ENCODE measurements around the gene ST7. TPM values are rescaled to one million over a fixed set of nuclear protein-coding genes. Genes with fewer than 3 reads are reported as not detected.
"Not testable (repeated sequence)": the region's sequence is repeated elsewhere in the genome, so short reads cannot be mapped to it uniquely, and the experiment has no call there.

Gene ST7
- total and polyA plus RNA-seq, 8 donors, result 7.5 to 49.0 (median 16.1) TPM

- no peak for DNase-seq
- Histone ChIP-seq H3K4me3 (no peak overlapping the region), H3K9me3 (peaks cover 0 to 9% (median 5%) of the 10 kb centered on the region in 4 donors), H3K4me1 (no peaks in the 10 kb centered on the region), H3K27ac (no peak overlapping the region), H3K27me3 (peaks cover 0 to 5% (median 0%) of the 10 kb centered on the region in 3 donors), H3K36me3 (no peaks in the 10 kb centered on the region)
- TF ChIP-seq POLR2A (IDR thresholded peaks at IDR 0.05) (no peak), POLR2AphosphoS5 (IDR thresholded peaks at IDR 0.05) (no peak), CTCF (IDR thresholded peaks at IDR 0.05) (no peak), EP300 (IDR thresholded peaks at IDR 0.05) (no peak)
- WGBS, 5 donors, result 85 to 90% (median 88%) methylated on average over 4 of the region's 4 CpGs
- intact Hi-C loops (cut with DNase I; ENCODE audit: low total_unique reads), result no loop called here
Measured at GRCh38 chr7:117241088-117241487, 287.8 kb downstream of the ST7 start.

- no peak overlapping the region for H3K27ac ChIP-seq
- no peak overlapping the region for H3K4me3 ChIP-seq
- no peaks in the 10 kb centered on the region for H3K4me1 ChIP-seq
- no peaks in the 10 kb centered on the region for H3K36me3 ChIP-seq
- TF ChIP-seq EP300 (IDR thresholded peaks at IDR 0.05) (no peak), POLR2AphosphoS5 (IDR thresholded peaks at IDR 0.05) (no peak), POLR2A (IDR thresholded peaks at IDR 0.05) (no peak), CTCF (IDR thresholded peaks at IDR 0.05) (no peak)
- WGBS, 5 donors, result 36 to 61% (median 50%) methylated on average over 3 of the region's 3 CpGs
- peaks cover 0 to 9% (median 6%) of the 10 kb centered on the region in 4 donors for H3K9me3 ChIP-seq
- DNase-seq, result no peak
- peaks cover 0 to 5% (median 0%) of the 10 kb centered on the region in 3 donors for H3K27me3 ChIP-seq
- intact Hi-C loops (cut with DNase I; ENCODE audit: low total_unique reads), result no loop called here
Measured at GRCh38 chr7:117243390-117243789, 290.1 kb downstream of the ST7 start.

- H3K9me3 ChIP-seq; H3K27ac ChIP-seq; intact Hi-C loops (cut with DNase I; ENCODE audit: low total_unique reads); H3K4me3 ChIP-seq; H3K4me1 ChIP-seq; H3K27me3 ChIP-seq; DNase-seq; H3K36me3 ChIP-seq: not testable (repeated sequence)
- whole genome bisulfite sequencing, 5 donors, result 82 to 93% (median 87%) methylated on average over 2 of the region's 2 CpGs
Measured at GRCh38 chr7:117245703-117246102, 292.4 kb downstream of the ST7 start.

- H3K9me3 ChIP-seq, result peaks cover 0 to 9% (median 6%) of the 10 kb centered on the region in 4 donors
- no peaks in the 10 kb centered on the region for H3K4me1 ChIP-seq
- no peak overlapping the region for H3K27ac ChIP-seq
- intact Hi-C loops (cut with DNase I; ENCODE audit: low total_unique reads), result no loop called here
- TF ChIP-seq POLR2A (IDR thresholded peaks at IDR 0.05), result no peak
- no peak for TF ChIP-seq EP300 (IDR thresholded peaks at IDR 0.05)
- TF ChIP-seq CTCF (IDR thresholded peaks at IDR 0.05), result no peak
- TF ChIP-seq POLR2AphosphoS5 (IDR thresholded peaks at IDR 0.05), result no peak
- H3K36me3 ChIP-seq, result no peaks in the 10 kb centered on the region
- DNase-seq, result no peak
- 58 to 78% (median 70%) methylated on average over 4 of the region's 4 CpGs for WGBS, 5 donors
- no peak overlapping the region for H3K4me3 ChIP-seq
- H3K27me3 ChIP-seq, result no peaks in the 10 kb centered on the region
Measured at GRCh38 chr7:117247809-117248208, 294.5 kb downstream of the ST7 start.

- H3K36me3 ChIP-seq, result no peaks in the 10 kb centered on the region
- no peak overlapping the region for H3K4me3 ChIP-seq
- 61 to 73% (median 65%) methylated on average over 5 of the region's 5 CpGs for WGBS, 5 donors
- intact Hi-C loops (cut with DNase I; ENCODE audit: low total_unique reads), result no loop called here
- H3K27me3 ChIP-seq, result no peaks in the 10 kb centered on the region
- no peaks in the 10 kb centered on the region for H3K4me1 ChIP-seq
- peak in 1 of 2 donors; percentile 17 for DNase-seq
- TF ChIP-seq POLR2A (IDR thresholded peaks at IDR 0.05), result no peak
- no peak for TF ChIP-seq EP300 (IDR thresholded peaks at IDR 0.05)
- no peak for TF ChIP-seq CTCF (IDR thresholded peaks at IDR 0.05)
- no peak for TF ChIP-seq POLR2AphosphoS5 (IDR thresholded peaks at IDR 0.05)
- H3K9me3 ChIP-seq, result peaks cover 0 to 9% (median 6%) of the 10 kb centered on the region in 4 donors
- H3K27ac ChIP-seq, result no peak overlapping the region
Measured at GRCh38 chr7:117248829-117249228, 295.5 kb downstream of the ST7 start.
